Hepatocyte (in vitro differentiated cells): ENCODE data around the gene POLA2. TPM values are rescaled to one million over a fixed set of nuclear protein-coding genes. Genes with fewer than 3 reads are reported as not detected.
A peak's percentile ranks its signal among the peaks of the same experiment; 100 is the strongest.

Source experiments
- DNase-seq: peaks from one replicate; pipeline ENCODE4 v3.0.0-alpha.2; 2016; ENCODE audit warnings: low spot score
- H2AFZ ChIP-seq: fragments of 200-600 bp; sonication (generic); 2 replicates; pipeline ENCODE4 v1.6.0; 2016; ENCODE audit warnings: antibody characterized with exemption, mild to moderate bottlenecking
- H3K27ac ChIP-seq: fragments of 200-600 bp; sonication (generic); 2 replicates; pipeline ENCODE4 v1.5.1; 2016; ENCODE audit warnings: mild to moderate bottlenecking
- H3K27me3 ChIP-seq: fragments of 200-600 bp; sonication (generic); 2 replicates; pipeline ENCODE4 v1.6.1; 2016
- H3K36me3 ChIP-seq: fragments of 200-600 bp; sonication (generic); replicated peaks from 2 replicates; pipeline ENCODE4 v1.5.1; 2016; ENCODE audit warnings: low read depth; ENCODE audit not compliant: insufficient read depth
- H3K4me1 ChIP-seq: fragments of 200-600 bp; sonication (generic); 2 replicates; pipeline ENCODE4 v1.5.1; 2016; ENCODE audit warnings: mild to moderate bottlenecking, moderate library complexity; ENCODE audit not compliant: insufficient read depth
- H3K4me2 ChIP-seq: fragments of 200-600 bp; sonication (generic); 2 replicates; pipeline ENCODE4 v1.6.0; 2016
- H3K4me3 ChIP-seq: fragments of 200-600 bp; sonication (generic); 2 replicates; pipeline ENCODE4 v1.5.1; 2016; ENCODE audit warnings: mild to moderate bottlenecking
- H3K79me2 ChIP-seq: fragments of 200-600 bp; sonication (generic); 2 replicates; pipeline ENCODE4 v1.6.0; 2017; ENCODE audit warnings: mild to moderate bottlenecking
- H3K9me2 ChIP-seq: fragments of 200-600 bp; sonication (generic); replicated peaks from 2 replicates; pipeline ENCODE4 v1.6.0; 2017; ENCODE audit warnings: mild to moderate bottlenecking; ENCODE audit not compliant: insufficient read depth
- H3K9me3 ChIP-seq: fragments of 200-600 bp; sonication (generic); 2 replicates; pipeline ENCODE4 v1.5.1; 2016; ENCODE audit warnings: low read depth, mild to moderate bottlenecking
- H4K20me1 ChIP-seq: fragments of 200-600 bp; sonication (generic); 2 replicates; pipeline ENCODE4 v1.6.0; 2016; ENCODE audit warnings: mild to moderate bottlenecking; ENCODE audit not compliant: insufficient read depth, poor library complexity, severe bottlenecking
- EZH2 ChIP-seq: fragments of 200-600 bp; sonication (generic); IDR thresholded peaks from 2 replicates; pipeline ENCODE4 v1.6.1; 2016; ENCODE audit warnings: antibody characterized with exemption, mild to moderate bottlenecking, borderline replicate concordance
- EZH2phosphoT487 ChIP-seq: fragments of 200-600 bp; sonication (generic); IDR thresholded peaks from one replicate; pipeline ENCODE4 v1.6.1; 2018; ENCODE audit warnings: antibody characterized with exemption, mild to moderate bottlenecking, low read depth, moderate library complexity; ENCODE audit not compliant: unreplicated experiment, severe bottlenecking
- WGBS: methylation state at CpG from one replicate; pipeline ENCODE4 v1.1.6; 2016; ENCODE audit warnings: low lambda C conversion rate; ENCODE audit errors: missing lambda C conversion rate; 5-methylcytosine and 5-hydroxymethylcytosine counted together
- polyA plus RNA-seq: library from polyadenylated mRNA; unstranded; fragments of >200 nt; fragmentation: Nextera tagmentation; extraction: Ambion mirVana; gene quantifications from 2 replicates; pipeline ENCODE4 v1.2.1, GENCODE V29; 2016
- total RNA-seq: library from RNA; depleted of rRNA; stranded (reverse); fragments of >200 nt; gene quantifications from 2 replicates; pipeline ENCODE4 v1.2.3, GENCODE V29; 2014
- TF ChIP-seq, protein P1 (sequence below): fragments of 200-600 bp; sonication (generic); IDR thresholded peaks from 2 replicates; pipeline ENCODE4 v1.5.1; 2016; ENCODE audit warnings: antibody characterized with exemption, mild to moderate bottlenecking; ENCODE audit not compliant: poor library complexity

POLA2 gene
- total and polyA plus RNA-seq, 2 experiments from 2014 or later: 2.5 to 8.0 TPM

DNA sequence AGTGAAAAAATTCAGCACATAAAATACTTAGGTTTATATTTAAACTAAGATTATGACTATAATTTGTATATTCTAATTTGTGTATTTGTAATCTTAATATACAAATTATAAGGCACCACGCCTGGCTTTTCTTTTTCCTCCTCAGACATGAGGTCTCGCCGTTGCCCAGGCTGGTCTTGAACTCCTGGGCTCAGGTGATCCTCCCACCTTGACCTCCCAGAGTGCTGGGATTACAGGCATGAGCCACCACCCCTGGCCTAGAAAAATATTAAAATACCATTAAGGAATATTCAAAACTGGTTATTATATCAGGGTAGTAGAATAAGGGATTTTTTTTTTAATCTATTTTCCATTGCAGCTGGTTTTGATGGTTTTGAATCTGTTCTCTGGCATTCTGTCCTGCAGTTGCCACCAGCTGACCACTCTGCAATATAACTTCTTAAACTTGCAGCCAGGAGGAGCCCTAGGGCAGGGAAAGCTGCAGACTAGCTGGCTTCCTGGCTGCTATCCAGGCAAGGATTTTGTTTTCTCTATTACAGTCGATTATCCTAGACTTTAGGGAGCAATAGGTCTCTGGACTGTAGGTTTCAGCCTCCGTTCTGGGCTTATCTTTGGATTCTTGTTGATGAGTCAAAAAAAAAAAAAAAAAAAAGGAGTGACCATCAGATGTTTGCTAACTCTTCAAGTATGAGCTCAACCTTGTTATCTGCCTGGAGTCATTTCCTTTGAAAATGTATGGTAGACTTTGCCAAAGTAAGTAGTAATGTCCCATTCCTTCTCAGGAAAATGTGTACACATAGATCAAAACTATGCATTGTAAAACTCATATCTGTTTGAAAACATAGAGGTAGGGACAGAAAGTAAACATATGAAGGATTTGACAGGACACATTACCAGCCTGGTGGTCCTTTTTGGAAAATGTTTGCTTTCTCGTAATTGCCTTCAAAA lies 13.2 kb downstream of the POLA2 start:
- H2AFZ ChIP-seq: no peak overlapping the region
- no peaks in the 10 kb centered on the region for H3K9me2 ChIP-seq
- TF ChIP-seq EZH2phosphoT487: no peak
- TF ChIP-seq, protein P1, sequence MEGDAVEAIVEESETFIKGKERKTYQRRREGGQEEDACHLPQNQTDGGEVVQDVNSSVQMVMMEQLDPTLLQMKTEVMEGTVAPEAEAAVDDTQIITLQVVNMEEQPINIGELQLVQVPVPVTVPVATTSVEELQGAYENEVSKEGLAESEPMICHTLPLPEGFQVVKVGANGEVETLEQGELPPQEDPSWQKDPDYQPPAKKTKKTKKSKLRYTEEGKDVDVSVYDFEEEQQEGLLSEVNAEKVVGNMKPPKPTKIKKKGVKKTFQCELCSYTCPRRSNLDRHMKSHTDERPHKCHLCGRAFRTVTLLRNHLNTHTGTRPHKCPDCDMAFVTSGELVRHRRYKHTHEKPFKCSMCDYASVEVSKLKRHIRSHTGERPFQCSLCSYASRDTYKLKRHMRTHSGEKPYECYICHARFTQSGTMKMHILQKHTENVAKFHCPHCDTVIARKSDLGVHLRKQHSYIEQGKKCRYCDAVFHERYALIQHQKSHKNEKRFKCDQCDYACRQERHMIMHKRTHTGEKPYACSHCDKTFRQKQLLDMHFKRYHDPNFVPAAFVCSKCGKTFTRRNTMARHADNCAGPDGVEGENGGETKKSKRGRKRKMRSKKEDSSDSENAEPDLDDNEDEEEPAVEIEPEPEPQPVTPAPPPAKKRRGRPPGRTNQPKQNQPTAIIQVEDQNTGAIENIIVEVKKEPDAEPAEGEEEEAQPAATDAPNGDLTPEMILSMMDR: peak; percentile 90
- peak; percentile 94 for DNase-seq
- no peaks in the 10 kb centered on the region for H3K27me3 ChIP-seq
- H3K36me3 ChIP-seq: no peaks in the 10 kb centered on the region
- H3K4me3 ChIP-seq: no peak overlapping the region
- H4K20me1 ChIP-seq: no peaks in the 10 kb centered on the region
- no peaks in the 10 kb centered on the region for H3K9me3 ChIP-seq
- WGBS: 38% methylated on average over 6 of the region's 6 CpGs
- H3K79me2 ChIP-seq: peaks cover 3% of the 10 kb centered on the region
- peaks cover 36% of the 10 kb centered on the region for H3K4me1 ChIP-seq
- peak overlapping the region; percentile 88 for H3K27ac ChIP-seq
- H3K4me2 ChIP-seq: peak overlapping the region; percentile 64

DNA sequence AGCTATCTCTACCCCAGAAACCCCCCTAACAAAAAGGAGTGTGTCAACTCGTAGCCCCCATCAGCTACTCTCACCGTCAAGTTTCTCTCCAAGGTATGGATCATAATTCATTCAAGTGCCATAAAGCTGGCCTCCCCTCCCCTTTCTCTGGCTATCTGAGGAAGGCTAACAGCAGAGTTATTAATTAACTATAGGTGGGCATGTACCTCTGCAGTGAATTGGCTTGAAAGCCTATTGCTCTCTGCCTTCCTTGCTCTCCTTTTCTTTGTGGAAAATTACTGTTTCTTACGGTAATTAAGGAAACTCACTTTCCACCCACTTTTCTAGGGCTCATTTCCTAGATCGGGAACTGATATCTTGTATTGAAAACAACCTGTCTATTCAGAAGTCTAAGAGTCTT lies 14.1 kb downstream of the POLA2 start:
- peak; percentile 55 for DNase-seq
- Histone ChIP-seq H3K4me3 (no peak overlapping the region), H4K20me1 (no peaks in the 10 kb centered on the region), H3K79me2 (peaks cover 3% of the 10 kb centered on the region), H3K4me1 (peaks cover 42% of the 10 kb centered on the region), H3K9me2 (no peaks in the 10 kb centered on the region), H3K36me3 (no peaks in the 10 kb centered on the region), H3K4me2 (peak overlapping the region; percentile 64), H2AFZ (no peak overlapping the region), H3K27ac (peak overlapping the region; percentile 88), H3K9me3 (no peaks in the 10 kb centered on the region), H3K27me3 (no peaks in the 10 kb centered on the region)
- WGBS: 67% methylated on average over 4 of the region's 4 CpGs
- TF ChIP-seq EZH2: no peak
- TF ChIP-seq, protein P1: no peak
- TF ChIP-seq EZH2phosphoT487: no peak

DNA sequence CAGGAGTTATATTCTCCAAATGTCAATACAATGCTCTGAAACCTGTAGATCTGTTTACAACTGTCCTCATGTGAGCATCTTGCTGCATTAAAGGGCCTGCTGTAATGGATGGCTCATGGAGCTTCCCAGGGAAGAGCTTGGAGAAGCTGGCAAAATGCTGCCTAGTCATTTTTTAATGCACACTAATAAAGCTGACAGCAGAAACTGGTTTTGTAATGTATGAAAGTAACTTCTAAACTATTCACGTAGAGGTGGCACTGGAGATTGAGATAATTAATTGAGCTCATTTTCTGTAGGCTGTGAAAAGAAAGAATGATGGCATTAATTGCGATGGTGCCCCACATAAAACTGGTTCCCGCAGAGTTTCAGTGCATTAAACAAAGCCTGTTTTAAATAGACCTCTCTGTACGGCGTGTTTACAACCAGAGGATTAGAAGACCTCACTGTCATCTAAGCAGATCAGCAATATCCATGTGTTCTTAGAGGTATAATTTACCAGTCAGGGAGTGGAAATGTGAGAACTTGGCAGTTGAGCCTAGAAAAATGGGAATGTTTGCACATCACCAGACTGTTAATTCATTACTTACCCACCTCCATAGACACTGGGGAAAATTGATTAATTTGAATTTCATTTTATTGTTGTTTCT lies 16.0 kb downstream of the POLA2 start:
- H4K20me1 ChIP-seq: no peaks in the 10 kb centered on the region
- peak overlapping the region; percentile 4 for H3K4me2 ChIP-seq
- no peaks in the 10 kb centered on the region for H3K9me2 ChIP-seq
- WGBS: 51% methylated on average over 5 of the region's 5 CpGs
- DNase-seq: no peak
- no peaks in the 10 kb centered on the region for H3K36me3 ChIP-seq
- H2AFZ ChIP-seq: no peak overlapping the region
- no peaks in the 10 kb centered on the region for H3K9me3 ChIP-seq
- H3K4me1 ChIP-seq: peaks cover 42% of the 10 kb centered on the region
- H3K27me3 ChIP-seq: no peaks in the 10 kb centered on the region
- H3K27ac ChIP-seq: peak overlapping the region; percentile 88
- H3K4me3 ChIP-seq: no peak overlapping the region
- peaks cover 3% of the 10 kb centered on the region for H3K79me2 ChIP-seq
- TF ChIP-seq EZH2phosphoT487 (no peak), EZH2 (no peak)
- TF ChIP-seq, protein P1: no peak
